ENCODE data around the gene MACROD2.

DNA sequence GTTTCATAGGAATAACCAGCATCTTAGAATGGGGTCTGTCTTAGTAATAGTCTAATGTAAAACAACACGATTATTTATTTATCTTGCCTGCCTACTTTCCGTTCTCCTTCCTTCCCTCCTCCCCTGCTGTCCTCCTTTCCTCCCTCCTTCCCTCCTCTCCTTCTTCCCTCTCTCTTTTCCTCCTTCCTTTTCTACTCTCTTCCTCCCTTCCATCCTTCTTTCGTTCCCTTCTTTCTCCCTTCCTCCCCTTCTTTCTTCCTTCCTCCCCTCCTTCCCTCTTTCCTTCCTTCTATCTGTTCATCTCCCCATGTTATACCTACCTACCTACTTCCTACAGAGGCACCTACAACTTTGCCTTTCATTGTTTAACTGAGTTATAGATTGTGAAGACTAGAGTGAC is 1637.4 kb downstream of the MACROD2 start:
- no peak for TF ChIP-seq BACH2 (CRISPR knock-in tag; IDR thresholded peaks at IDR 0.05; ENCODE audit: borderline replicate concordance)
- TF ChIP-seq, protein P1, sequence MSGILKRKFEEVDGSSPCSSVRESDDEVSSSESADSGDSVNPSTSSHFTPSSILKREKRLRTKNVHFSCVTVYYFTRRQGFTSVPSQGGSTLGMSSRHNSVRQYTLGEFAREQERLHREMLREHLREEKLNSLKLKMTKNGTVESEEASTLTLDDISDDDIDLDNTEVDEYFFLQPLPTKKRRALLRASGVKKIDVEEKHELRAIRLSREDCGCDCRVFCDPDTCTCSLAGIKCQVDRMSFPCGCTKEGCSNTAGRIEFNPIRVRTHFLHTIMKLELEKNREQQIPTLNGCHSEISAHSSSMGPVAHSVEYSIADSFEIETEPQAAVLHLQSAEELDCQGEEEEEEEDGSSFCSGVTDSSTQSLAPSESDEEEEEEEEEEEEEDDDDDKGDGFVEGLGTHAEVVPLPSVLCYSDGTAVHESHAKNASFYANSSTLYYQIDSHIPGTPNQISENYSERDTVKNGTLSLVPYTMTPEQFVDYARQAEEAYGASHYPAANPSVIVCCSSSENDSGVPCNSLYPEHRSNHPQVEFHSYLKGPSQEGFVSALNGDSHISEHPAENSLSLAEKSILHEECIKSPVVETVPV (CRISPR knock-in tag; IDR thresholded peaks at IDR 0.05) = no peak
- no peak for TF ChIP-seq ZC3H10 (CRISPR knock-in tag; IDR thresholded peaks at IDR 0.05)
- TF ChIP-seq, protein P2, sequence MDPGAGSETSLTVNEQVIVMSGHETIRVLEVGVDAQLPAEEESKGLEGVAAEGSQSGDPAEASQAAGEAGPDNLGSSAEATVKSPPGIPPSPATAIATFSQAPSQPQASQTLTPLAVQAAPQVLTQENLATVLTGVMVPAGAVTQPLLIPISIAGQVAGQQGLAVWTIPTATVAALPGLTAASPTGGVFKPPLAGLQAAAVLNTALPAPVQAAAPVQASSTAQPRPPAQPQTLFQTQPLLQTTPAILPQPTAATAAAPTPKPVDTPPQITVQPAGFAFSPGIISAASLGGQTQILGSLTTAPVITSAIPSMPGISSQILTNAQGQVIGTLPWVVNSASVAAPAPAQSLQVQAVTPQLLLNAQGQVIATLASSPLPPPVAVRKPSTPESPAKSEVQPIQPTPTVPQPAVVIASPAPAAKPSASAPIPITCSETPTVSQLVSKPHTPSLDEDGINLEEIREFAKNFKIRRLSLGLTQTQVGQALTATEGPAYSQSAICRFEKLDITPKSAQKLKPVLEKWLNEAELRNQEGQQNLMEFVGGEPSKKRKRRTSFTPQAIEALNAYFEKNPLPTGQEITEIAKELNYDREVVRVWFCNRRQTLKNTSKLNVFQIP (CRISPR knock-in tag; IDR thresholded peaks at IDR 0.05; ENCODE audit: borderline replicate concordance, low read depth) = no peak
- no peak for TF ChIP-seq ZNF8 (CRISPR knock-in tag; IDR thresholded peaks at IDR 0.05)
- TF ChIP-seq, protein P3, sequence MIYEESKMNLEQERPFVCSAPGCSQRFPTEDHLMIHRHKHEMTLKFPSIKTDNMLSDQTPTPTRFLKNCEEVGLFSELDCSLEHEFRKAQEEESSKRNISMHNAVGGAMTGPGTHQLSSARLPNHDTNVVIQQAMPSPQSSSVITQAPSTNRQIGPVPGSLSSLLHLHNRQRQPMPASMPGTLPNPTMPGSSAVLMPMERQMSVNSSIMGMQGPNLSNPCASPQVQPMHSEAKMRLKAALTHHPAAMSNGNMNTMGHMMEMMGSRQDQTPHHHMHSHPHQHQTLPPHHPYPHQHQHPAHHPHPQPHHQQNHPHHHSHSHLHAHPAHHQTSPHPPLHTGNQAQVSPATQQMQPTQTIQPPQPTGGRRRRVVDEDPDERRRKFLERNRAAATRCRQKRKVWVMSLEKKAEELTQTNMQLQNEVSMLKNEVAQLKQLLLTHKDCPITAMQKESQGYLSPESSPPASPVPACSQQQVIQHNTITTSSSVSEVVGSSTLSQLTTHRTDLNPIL (CRISPR knock-in tag; IDR thresholded peaks at IDR 0.05; ENCODE audit: low read depth) = no peak
